Kidney epithelial cell (primary cell): ENCODE data around the gene PER2. TPM values are rescaled to one million over a fixed set of nuclear protein-coding genes. Genes with fewer than 3 reads are reported as not detected.
"Not testable (repeated sequence)": the region's sequence is repeated elsewhere in the genome, so short reads cannot be mapped to it uniquely, and the experiment has no call there.

Experiments
- DNase-seq: peaks from one replicate; pipeline ENCODE4 v3.0.0-alpha.2; 2010; ENCODE audit warnings: low read depth
- H3K27me3 ChIP-seq: 2 replicates; pipeline ENCODE4 v1.6.0; 2011; ENCODE audit warnings: low read length; ENCODE audit not compliant: control insufficient read depth, insufficient read depth
- H3K36me3 ChIP-seq: 2 replicates; pipeline ENCODE4 v1.5.1; 2011; ENCODE audit warnings: low read length; ENCODE audit not compliant: control insufficient read depth, insufficient read depth
- H3K4me3 ChIP-seq: 2 replicates; pipeline ENCODE4 v1.5.1; 2011; ENCODE audit warnings: low read depth, mild to moderate bottlenecking, control low read depth, low read length
- CTCF ChIP-seq: IDR thresholded peaks from 2 replicates; pipeline ENCODE4 v1.5.1; 2011; ENCODE audit warnings: mild to moderate bottlenecking, moderate library complexity, low read length, control low read depth, inconsistent platforms; ENCODE audit not compliant: insufficient read depth, poor library complexity, severe bottlenecking
- total RNA-seq: library from RNA; depleted of rRNA; stranded (reverse); fragments of >200 nt; gene quantifications from 2 replicates; pipeline ENCODE4 v1.2.3, GENCODE V29; 2015

PER2 gene
- total RNA-seq, 1 donor from 2014 or later = 3.3 TPM

- H3K36me3 ChIP-seq = no peaks in the 10 kb centered on the region
- no peaks in the 10 kb centered on the region for H3K27me3 ChIP-seq
- TF ChIP-seq CTCF = no peak
- no peak overlapping the region for H3K4me3 ChIP-seq
- DNase-seq = no peak
These were observed 25.6 kb upstream of the PER2 start for GRCh38 chr2:238313991-238314350.

- Histone ChIP-seq H3K4me3 (no peak overlapping the region), H3K27me3 (no peaks in the 10 kb centered on the region), H3K36me3 (no peaks in the 10 kb centered on the region)
- TF ChIP-seq CTCF = no peak
- DNase-seq = no peak
These were observed 25.0 kb upstream of the PER2 start for GRCh38 chr2:238313289-238313990.

GRCh38 chr2:238310721-238311120 lies 22.3 kb upstream of the PER2 start:
- not testable (repeated sequence) for H3K27me3 ChIP-seq, H3K4me3 ChIP-seq, DNase-seq, H3K36me3 ChIP-seq

DNA sequence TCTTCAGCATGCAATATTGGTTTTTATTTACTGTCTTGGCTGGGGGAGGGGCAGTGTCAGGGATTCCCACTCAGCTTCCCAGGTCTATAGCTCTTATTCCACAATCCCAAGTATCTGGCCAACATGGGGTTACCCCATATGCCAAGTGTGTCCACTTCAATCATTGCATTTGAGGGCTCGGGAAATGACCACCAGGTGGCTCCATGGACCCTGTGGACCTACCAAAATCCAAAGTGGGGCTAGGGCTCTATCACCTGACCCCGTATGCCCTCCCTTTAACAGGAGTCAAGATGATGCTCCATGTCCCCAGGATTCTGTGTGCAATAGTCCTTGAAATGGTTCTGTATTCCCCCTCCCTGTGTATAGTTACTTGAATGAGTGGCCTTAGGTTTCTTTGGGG lies 19.8 kb upstream of the PER2 start:
- H3K36me3 ChIP-seq = no peaks in the 10 kb centered on the region
- H3K4me3 ChIP-seq = no peak overlapping the region
- DNase-seq = no peak
- peak; percentile 31 for TF ChIP-seq CTCF
- H3K27me3 ChIP-seq = peaks cover 2% of the 10 kb centered on the region

- DNase-seq = no peak
- no peak for TF ChIP-seq CTCF
- Histone ChIP-seq H3K27me3 (peaks cover 2% of the 10 kb centered on the region), H3K36me3 (no peaks in the 10 kb centered on the region), H3K4me3 (no peak overlapping the region)
These were observed 18.2 kb upstream of the PER2 start for GRCh38 chr2:238306672-238306998.

GRCh38 chr2:238305965-238306671 lies 17.7 kb upstream of the PER2 start:
- peaks cover 2% of the 10 kb centered on the region for H3K27me3 ChIP-seq
- no peak for DNase-seq
- no peaks in the 10 kb centered on the region for H3K36me3 ChIP-seq
- no peak for TF ChIP-seq CTCF
- no peak overlapping the region for H3K4me3 ChIP-seq
